Loucy (cell line): ENCODE measurements around the gene NEIL1.

Experiments
- H2AFZ ChIP-seq: fragments of 200-600 bp; sonication (generic); 2 replicates; pipeline ENCODE4 v1.6.0; 2016; ENCODE audit warnings: antibody characterized with exemption, mild to moderate bottlenecking, low read length, moderate library complexity
- H3F3A ChIP-seq: fragments of 200-600 bp; 2 replicates; pipeline ENCODE4 v1.6.0; 2016; ENCODE audit warnings: antibody characterized with exemption, low read depth, mild to moderate bottlenecking
- H3K27me3 ChIP-seq: fragments of 200-600 bp; sonication (generic); 2 replicates; pipeline ENCODE4 v1.6.1; 2014; ENCODE audit warnings: low read length, mild to moderate bottlenecking; ENCODE audit not compliant: insufficient read depth, poor library complexity, severe bottlenecking
- H3K36me3 ChIP-seq: fragments of 200-600 bp; sonication (generic); 2 replicates; pipeline ENCODE4 v1.6.1; 2016; ENCODE audit warnings: low read length; ENCODE audit not compliant: insufficient read depth
- H3K4me1 ChIP-seq: fragments of 200-600 bp; sonication (generic); 2 replicates; pipeline ENCODE4 v1.5.1; 2014; ENCODE audit warnings: low read length, mild to moderate bottlenecking; ENCODE audit not compliant: insufficient read depth, poor library complexity, severe bottlenecking
- H3K4me2 ChIP-seq: fragments of 200-600 bp; sonication (generic); 2 replicates; pipeline ENCODE4 v1.6.0; 2014; ENCODE audit warnings: antibody characterized with exemption, low read length, low read depth, mild to moderate bottlenecking; ENCODE audit not compliant: poor library complexity, severe bottlenecking
- H3K4me3 ChIP-seq: fragments of 200-600 bp; sonication (generic); 2 replicates; pipeline ENCODE4 v1.5.1; 2014; ENCODE audit warnings: low read length, mild to moderate bottlenecking, mixed read lengths; ENCODE audit not compliant: poor library complexity, severe bottlenecking
- H3K79me2 ChIP-seq: fragments of 200-600 bp; sonication (generic); 2 replicates; pipeline ENCODE4 v1.6.1; 2014; ENCODE audit warnings: low read length; ENCODE audit not compliant: insufficient read depth
- H3K9ac ChIP-seq: fragments of 200-600 bp; sonication (generic); 2 replicates; pipeline ENCODE4 v1.6.0; 2014; ENCODE audit warnings: mild to moderate bottlenecking, low read depth, low read length, moderate library complexity; ENCODE audit not compliant: poor library complexity, severe bottlenecking
- H3K9me2 ChIP-seq: fragments of 200-600 bp; sonication (generic); replicated peaks from 2 replicates; pipeline ENCODE4 v1.6.1; 2016; ENCODE audit warnings: low read depth, low read length, mixed read lengths
- H3K9me3 ChIP-seq: fragments of 200-600 bp; sonication (generic); 2 replicates; pipeline ENCODE4 v1.6.1; 2014; ENCODE audit warnings: mild to moderate bottlenecking, antibody characterized with exemption, low read length, low read depth; ENCODE audit not compliant: insufficient read depth
- H4K20me1 ChIP-seq: fragments of 200-600 bp; sonication (generic); 2 replicates; pipeline ENCODE4 v1.6.0; 2014; ENCODE audit warnings: antibody characterized with exemption, low read length, mild to moderate bottlenecking; ENCODE audit not compliant: insufficient read depth, poor library complexity, severe bottlenecking
- CTCF ChIP-seq: fragments of 200-600 bp; sonication (generic); conservative IDR thresholded peaks from 2 replicates; pipeline ENCODE4 v1.5.1; 2014; ENCODE audit warnings: mild to moderate bottlenecking, antibody characterized with exemption, low read length
- EZH2phosphoT487 ChIP-seq: fragments of 200-600 bp; IDR thresholded peaks from 2 replicates; pipeline ENCODE4 v1.6.1; 2018; ENCODE audit warnings: antibody characterized with exemption, mild to moderate bottlenecking, moderate library complexity, borderline replicate concordance

NEIL1 gene

DNA sequence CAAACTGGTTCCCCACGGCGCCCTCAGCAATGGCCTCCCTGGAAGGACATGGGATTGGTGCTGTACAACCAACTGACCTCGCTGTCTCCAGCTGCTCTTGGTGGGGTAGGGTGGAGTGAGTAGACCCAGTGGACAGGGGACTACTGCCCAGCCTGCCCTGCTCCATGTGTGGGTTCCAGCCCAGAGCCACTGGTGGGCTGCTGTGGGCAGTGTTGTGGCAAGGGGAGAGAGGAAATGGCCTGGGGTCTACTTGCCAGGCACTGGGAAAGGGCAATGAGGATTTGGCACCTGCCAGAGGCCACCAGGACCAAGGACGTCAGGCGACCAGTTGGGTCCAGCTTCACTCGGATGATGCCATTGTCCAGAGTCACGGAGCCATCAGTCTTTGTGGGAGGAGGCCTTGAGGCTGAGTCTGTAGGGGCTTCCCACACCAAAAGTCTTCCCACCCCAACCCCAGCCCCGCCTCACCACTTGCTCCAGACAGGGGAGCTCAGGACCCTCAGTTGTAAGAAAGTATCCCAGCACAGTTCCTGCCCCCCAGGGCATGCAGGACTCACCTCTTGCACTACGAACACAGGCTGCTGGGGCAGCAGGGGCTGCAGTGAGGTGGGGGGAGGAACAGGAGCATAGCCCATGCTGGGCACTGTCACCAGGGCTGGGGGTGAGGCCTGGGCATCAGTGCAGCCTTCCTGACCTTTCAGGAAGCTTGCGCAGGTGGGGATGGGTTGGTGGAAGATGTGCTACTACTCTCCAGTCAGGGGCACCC is 12.1 kb downstream of the NEIL1 start:
- Histone ChIP-seq H4K20me1 (no peaks in the 10 kb centered on the region), H3K9me2 (no peaks in the 10 kb centered on the region), H3K9me3 (no peaks in the 10 kb centered on the region)

DNA sequence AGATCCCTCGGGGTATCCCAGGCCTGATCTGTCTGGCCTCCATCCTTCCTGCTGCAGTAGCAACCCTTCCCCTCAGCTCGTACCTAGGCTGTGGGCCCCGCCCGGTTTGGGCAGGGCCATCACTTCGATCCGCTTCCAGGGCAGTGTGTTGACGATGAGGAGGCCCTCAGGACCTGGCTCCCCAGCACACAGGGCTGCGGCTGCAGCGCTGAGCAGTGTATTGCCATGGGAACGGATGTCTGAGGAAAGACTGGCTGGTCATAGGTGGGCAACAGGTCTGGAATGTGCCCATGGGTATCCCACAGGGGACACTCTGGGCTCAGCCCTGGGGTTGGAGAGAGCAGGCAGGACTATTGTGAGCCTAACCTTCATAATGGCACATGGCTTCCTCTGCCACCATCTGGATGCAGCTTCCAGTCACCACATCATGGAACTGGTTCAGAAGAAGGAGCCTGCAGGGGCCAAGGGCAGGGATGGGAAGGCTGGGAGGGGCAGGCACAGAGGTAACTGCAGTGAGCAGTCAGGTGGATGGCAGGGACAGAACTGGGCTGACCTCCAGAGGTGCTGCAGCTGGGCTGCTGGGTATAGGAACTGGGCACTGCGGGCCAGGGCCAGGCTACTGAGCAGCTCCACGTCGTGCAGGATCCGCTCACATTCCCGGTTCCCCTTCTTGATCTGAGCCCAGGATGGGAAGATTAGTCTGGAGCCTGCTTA is 12.9 kb downstream of the NEIL1 start:
- Histone ChIP-seq H3K36me3 (peaks cover 8% of the 10 kb centered on the region; the same call in 1 of the 2 replicates), H3K9ac (no peak overlapping the region), H3K9me2 (no peaks in the 10 kb centered on the region), H3F3A (no peaks in the 10 kb centered on the region), H3K4me1 (no peaks in the 10 kb centered on the region), H4K20me1 (no peaks in the 10 kb centered on the region), H2AFZ (no peak overlapping the region), H3K9me3 (no peaks in the 10 kb centered on the region), H3K79me2 (no peaks in the 10 kb centered on the region), H3K27me3 (no peaks in the 10 kb centered on the region), H3K4me3 (no peak overlapping the region), H3K4me2 (no peak overlapping the region)
- TF ChIP-seq CTCF, result no peak
- no peak for TF ChIP-seq EZH2phosphoT487

More for the DNA sequence above, 12.1 kb downstream of the NEIL1 start:
- no peak overlapping the region for H3K9ac ChIP-seq
- no peak overlapping the region for H3K4me2 ChIP-seq
- no peaks in the 10 kb centered on the region for H3K27me3 ChIP-seq
- H3K79me2 ChIP-seq, result no peaks in the 10 kb centered on the region
- no peak overlapping the region for H3K4me3 ChIP-seq
- no peaks in the 10 kb centered on the region for H3K4me1 ChIP-seq
- H3K36me3 ChIP-seq, result peaks cover 8% of the 10 kb centered on the region; the same call in 1 of the 2 replicates
- H2AFZ ChIP-seq, result no peak overlapping the region
- no peak for TF ChIP-seq CTCF
- TF ChIP-seq EZH2phosphoT487, result no peak
- H3F3A ChIP-seq, result no peaks in the 10 kb centered on the region

GRCh38 chr15:75360391-75360790 is 13.6 kb downstream of the NEIL1 start:
- H3K4me2 ChIP-seq, result no peak overlapping the region
- no peak overlapping the region for H2AFZ ChIP-seq
- H3K9ac ChIP-seq, result no peak overlapping the region
- H3K27me3 ChIP-seq, result no peaks in the 10 kb centered on the region
- H4K20me1 ChIP-seq, result no peaks in the 10 kb centered on the region
- no peak overlapping the region for H3K4me3 ChIP-seq
- H3K9me3 ChIP-seq, result no peaks in the 10 kb centered on the region
- no peaks in the 10 kb centered on the region for H3K4me1 ChIP-seq
- H3K79me2 ChIP-seq, result no peaks in the 10 kb centered on the region
- TF ChIP-seq CTCF, result no peak
- TF ChIP-seq EZH2phosphoT487, result no peak
- H3K36me3 ChIP-seq, result peaks cover 12% of the 10 kb centered on the region; the same call in 1 of the 2 replicates
- H3F3A ChIP-seq, result no peaks in the 10 kb centered on the region
- no peaks in the 10 kb centered on the region for H3K9me2 ChIP-seq
